Parathyroid adenoma (tissue), 2 donors: ENCODE data around the gene TFAP2A.

Experiments
- H2AFZ ChIP-seq: fragments of 300-600 bp; sonication (generic); one replicate; pipeline ENCODE4 v1.7.0; 2017; ENCODE audit warnings: antibody characterized with exemption, mild to moderate bottlenecking
- H3K27ac ChIP-seq: fragments of 300-600 bp; sonication (generic); one replicate; pipeline ENCODE4 v1.7.0; 2017
- H3K27me3 ChIP-seq: fragments of 300-600 bp; sonication (generic); one replicate; pipeline ENCODE4 v1.7.0; 2017; ENCODE audit warnings: low read length; ENCODE audit not compliant: control insufficient read depth, insufficient read depth
- H3K36me3 ChIP-seq: fragments of 300-600 bp; sonication (generic); one replicate; pipeline ENCODE4 v1.7.0; 2017; ENCODE audit warnings: low read length; ENCODE audit not compliant: control insufficient read depth, insufficient read depth
- H3K4me1 ChIP-seq: fragments of 300-600 bp; sonication (generic); one replicate; pipeline ENCODE4 v1.7.0; 2017; ENCODE audit warnings: control low read depth
- H3K4me2 ChIP-seq: fragments of 300-600 bp; sonication (generic); one replicate; pipeline ENCODE4 v1.7.0; 2017; ENCODE audit warnings: low read length
- H3K4me3 ChIP-seq: fragments of 300-600 bp; sonication (generic); one replicate; pipeline ENCODE4 v1.7.0; 2017; ENCODE audit warnings: low read depth, low read length
- H3K79me2 ChIP-seq: fragments of 300-600 bp; sonication (generic); one replicate; pipeline ENCODE4 v1.7.0; 2017; ENCODE audit warnings: control low read depth
- H3K9ac ChIP-seq: fragments of 300-600 bp; sonication (generic); one replicate; pipeline ENCODE4 v1.7.0; 2017; ENCODE audit warnings: mild to moderate bottlenecking
- H3K9me3 ChIP-seq: fragments of 300-600 bp; sonication (generic); one replicate; pipeline ENCODE4 v1.7.0; 2017; ENCODE audit warnings: low read length; ENCODE audit not compliant: control insufficient read depth
- TF ChIP-seq, protein P1 (sequence below): fragments of 300-600 bp; sonication (generic); IDR thresholded peaks from one replicate; pipeline ENCODE4 v1.7.0; 2017; ENCODE audit warnings: antibody characterized with exemption, mild to moderate bottlenecking
- donor health status: primary hyperparathyroidism.

TFAP2A gene

DNA sequence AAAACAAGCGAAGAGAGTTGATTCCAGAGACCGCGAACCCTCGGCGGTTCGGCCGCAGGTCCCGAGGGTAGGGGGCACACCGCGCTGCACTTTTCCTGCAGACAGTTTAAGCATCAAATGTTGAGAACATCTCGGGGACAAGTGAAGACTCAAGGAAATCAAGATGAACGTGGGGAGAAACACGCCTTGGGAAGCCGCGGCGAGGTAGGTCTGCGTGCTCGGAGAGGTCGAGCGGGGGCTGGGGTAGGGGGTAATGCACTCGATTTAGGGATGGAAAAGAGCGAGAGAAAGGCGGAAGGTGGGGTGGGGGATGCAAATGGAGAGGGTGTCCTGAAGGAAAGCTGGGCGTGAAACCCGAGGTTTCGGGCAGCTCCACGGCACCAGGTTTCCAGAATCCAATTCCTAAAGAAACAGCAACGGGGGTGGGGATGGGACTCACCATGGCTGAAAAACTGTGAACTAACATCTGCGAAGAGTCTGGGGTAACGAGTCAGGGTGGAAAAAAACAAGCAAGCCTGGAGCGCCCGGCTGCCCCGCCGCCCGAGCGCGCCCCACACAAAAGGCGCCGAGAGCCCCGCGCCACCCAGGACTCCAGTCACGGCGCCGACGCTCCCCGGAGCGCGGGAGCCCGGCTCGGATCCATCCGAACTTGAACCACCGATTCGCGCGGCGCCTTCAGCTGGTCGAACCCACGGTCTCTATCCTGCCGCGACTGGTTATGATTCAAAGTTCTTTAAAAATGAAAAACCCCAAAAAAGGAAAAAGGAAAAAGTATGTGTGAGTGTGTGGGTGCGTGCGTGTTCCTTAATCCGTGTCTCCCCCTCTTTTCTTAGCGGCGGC is 3.5 kb downstream of the TFAP2A start:
- TF ChIP-seq, protein P1, sequence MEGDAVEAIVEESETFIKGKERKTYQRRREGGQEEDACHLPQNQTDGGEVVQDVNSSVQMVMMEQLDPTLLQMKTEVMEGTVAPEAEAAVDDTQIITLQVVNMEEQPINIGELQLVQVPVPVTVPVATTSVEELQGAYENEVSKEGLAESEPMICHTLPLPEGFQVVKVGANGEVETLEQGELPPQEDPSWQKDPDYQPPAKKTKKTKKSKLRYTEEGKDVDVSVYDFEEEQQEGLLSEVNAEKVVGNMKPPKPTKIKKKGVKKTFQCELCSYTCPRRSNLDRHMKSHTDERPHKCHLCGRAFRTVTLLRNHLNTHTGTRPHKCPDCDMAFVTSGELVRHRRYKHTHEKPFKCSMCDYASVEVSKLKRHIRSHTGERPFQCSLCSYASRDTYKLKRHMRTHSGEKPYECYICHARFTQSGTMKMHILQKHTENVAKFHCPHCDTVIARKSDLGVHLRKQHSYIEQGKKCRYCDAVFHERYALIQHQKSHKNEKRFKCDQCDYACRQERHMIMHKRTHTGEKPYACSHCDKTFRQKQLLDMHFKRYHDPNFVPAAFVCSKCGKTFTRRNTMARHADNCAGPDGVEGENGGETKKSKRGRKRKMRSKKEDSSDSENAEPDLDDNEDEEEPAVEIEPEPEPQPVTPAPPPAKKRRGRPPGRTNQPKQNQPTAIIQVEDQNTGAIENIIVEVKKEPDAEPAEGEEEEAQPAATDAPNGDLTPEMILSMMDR = no peak
- peak overlapping the region; percentile 81 for H3K4me2 ChIP-seq
- H2AFZ ChIP-seq = peak overlapping the region; percentile 69
- peaks cover 38% of the 10 kb centered on the region for H3K27me3 ChIP-seq
- H3K9me3 ChIP-seq = peaks cover 2% of the 10 kb centered on the region
- no peak overlapping the region for H3K9ac ChIP-seq
- H3K79me2 ChIP-seq = no peaks in the 10 kb centered on the region
- H3K27ac ChIP-seq = no peak overlapping the region
- H3K36me3 ChIP-seq = no peaks in the 10 kb centered on the region
- peak overlapping the region; percentile 67 for H3K4me3 ChIP-seq
- no peaks in the 10 kb centered on the region for H3K4me1 ChIP-seq

DNA sequence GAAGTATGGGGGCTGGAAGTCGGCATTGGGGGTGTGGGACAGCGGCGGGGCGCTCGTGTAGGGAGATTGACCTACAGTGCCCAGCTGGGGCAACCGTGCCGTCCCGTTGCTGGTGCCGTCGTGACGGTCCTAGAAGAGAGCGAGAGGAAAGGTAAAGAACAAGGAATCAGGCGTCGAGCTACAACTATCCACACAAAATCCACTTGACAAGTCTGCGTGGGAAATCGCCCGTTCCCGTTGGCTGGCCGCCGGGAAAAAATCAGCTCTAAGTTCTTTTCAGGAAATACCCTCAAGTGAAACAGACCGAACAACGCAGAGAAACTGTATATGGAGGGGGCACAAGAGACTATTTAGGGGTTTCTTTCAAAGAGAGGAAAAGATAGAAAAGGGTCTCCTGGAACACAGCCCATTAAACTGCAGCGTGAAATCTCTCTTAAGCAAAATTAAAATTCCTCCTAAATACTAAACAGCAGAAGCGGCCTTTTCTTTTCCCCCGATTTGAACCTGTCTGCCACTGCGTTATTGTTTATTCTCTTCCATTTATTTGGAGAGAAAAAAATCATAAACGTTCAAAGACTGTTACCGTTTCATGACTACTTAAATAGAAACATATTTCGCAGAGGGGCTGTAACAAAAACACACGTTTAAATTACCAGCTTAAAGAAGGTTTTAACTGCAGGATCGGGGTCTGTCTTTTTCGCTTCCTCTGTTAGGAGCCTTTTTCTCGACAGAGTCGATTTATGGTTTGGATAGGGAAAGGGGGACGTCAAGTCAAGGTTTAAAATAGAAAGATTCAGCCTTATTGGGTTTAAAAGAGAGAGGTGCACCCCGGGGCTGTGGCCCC is 4.4 kb downstream of the TFAP2A start:
- no peaks in the 10 kb centered on the region for H3K36me3 ChIP-seq
- H3K79me2 ChIP-seq = no peaks in the 10 kb centered on the region
- H3K4me1 ChIP-seq = no peaks in the 10 kb centered on the region
- H3K4me2 ChIP-seq = no peak overlapping the region
- H3K27ac ChIP-seq = no peak overlapping the region
- no peak overlapping the region for H3K4me3 ChIP-seq
- H2AFZ ChIP-seq = no peak overlapping the region
- H3K27me3 ChIP-seq = peaks cover 29% of the 10 kb centered on the region
- H3K9ac ChIP-seq = no peak overlapping the region
- peaks cover 2% of the 10 kb centered on the region for H3K9me3 ChIP-seq
- TF ChIP-seq, protein P1 = no peak

DNA sequence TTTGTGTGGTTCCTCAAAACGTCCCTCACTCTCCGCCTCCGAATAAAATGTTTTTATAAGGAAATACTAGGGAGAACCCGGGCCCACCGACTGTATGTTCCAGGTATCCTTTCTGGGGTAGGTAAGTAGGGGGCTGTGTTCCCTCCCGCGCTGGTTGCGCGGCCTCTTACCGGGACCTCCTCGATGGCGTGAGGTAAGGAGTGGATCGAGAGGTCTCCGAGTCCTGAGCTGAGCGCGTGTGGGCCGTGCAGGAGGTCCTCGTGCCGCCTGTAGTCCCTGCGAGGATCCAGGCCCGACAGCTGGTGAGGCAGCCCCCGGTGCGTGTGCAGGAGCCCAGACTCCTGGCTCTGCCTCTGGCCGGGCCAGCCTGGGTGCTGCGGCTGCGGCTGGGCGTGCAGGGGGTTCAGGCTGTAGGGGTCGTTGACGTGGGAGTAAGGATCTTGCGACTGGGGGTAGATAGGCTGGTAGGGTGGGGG is 5.1 kb downstream of the TFAP2A start:
- Histone ChIP-seq H3K36me3 (no peaks in the 10 kb centered on the region), H3K79me2 (no peaks in the 10 kb centered on the region), H3K9ac (no peak overlapping the region), H3K27ac (no peak overlapping the region), H3K4me3 (no peak overlapping the region), H3K4me1 (no peaks in the 10 kb centered on the region), H2AFZ (no peak overlapping the region), H3K27me3 (peaks cover 27% of the 10 kb centered on the region), H3K9me3 (peaks cover 2% of the 10 kb centered on the region), H3K4me2 (no peak overlapping the region)
- TF ChIP-seq, protein P1 = no peak

DNA sequence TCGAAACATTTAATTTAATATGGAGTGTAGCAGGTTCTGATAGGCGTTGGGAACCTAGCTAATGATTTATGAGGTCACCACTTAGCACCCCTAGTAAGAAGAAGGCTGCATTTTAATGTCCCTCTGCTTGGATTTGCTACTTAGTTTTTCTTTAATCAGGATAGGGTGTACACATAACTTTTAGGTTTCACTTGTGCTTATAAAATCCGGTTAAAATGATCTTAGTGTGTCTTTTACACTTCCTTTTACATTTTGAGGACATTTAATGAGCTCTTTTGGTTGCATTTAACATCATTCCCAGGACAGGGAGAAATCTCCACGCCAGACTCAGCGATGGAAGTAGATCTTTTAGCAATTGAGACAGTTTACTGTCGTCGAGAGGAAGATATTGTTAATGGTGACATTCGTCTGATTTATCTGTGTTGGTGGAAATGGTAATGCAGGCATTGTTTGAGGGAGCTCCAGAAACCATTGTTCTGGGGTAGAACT is 5.6 kb downstream of the TFAP2A start:
- Histone ChIP-seq H3K9me3 (peaks cover 2% of the 10 kb centered on the region), H3K4me1 (no peaks in the 10 kb centered on the region), H3K79me2 (no peaks in the 10 kb centered on the region), H3K27me3 (peaks cover 22% of the 10 kb centered on the region), H3K27ac (no peak overlapping the region), H3K4me3 (no peak overlapping the region), H3K9ac (no peak overlapping the region), H2AFZ (no peak overlapping the region), H3K36me3 (no peaks in the 10 kb centered on the region), H3K4me2 (no peak overlapping the region)
- TF ChIP-seq, protein P1 = no peak
